GM12892 (cell line): ENCODE measurements around the gene UBE2F.

Experiments
- POLR2A ChIP-seq: IDR thresholded peaks from 2 replicates; pipeline ENCODE4 v1.6.1; 2011; ENCODE audit warnings: low read depth, low read length, control low read depth
- POLR2AphosphoS5 ChIP-seq: IDR thresholded peaks from 2 replicates; pipeline ENCODE4 v1.6.1; 2011; ENCODE audit warnings: low read depth, low read length, control low read depth
- TAF1 ChIP-seq: IDR thresholded peaks from 2 replicates; pipeline ENCODE4 v1.6.1; 2011; ENCODE audit warnings: low read depth, mild to moderate bottlenecking, control low read depth, low read length, borderline replicate concordance

DNA sequence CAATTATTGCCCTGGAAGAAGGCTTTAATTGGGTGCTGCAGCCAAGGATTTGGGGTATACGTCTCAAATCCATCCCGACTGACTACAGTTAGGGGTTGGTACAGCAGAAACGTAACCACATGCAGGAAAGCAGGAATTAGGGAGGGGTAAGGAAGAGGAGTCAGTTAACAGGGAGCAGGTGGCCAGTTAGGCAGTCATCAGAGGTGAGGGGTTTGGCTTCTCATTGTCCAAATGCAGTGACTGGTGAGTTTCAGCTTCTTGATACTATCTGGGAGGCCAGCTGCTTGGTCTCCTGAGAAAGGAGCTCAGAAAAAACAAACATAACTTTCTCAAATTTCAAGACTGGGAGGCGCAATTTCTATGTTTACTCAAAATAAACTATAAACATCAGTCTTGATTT is 38.8 kb upstream of the UBE2F start:
- TF ChIP-seq POLR2A (no peak), POLR2AphosphoS5 (no peak), TAF1 (no peak)
